GM18526 (cell line): ENCODE results near the gene KRT36.

Experiments
- POLR2A ChIP-seq: IDR thresholded peaks from 3 replicates; pipeline ENCODE4 v1.6.1; 2011; ENCODE audit not compliant: insufficient read length; ENCODE audit errors: extremely low read depth

Gene KRT36

GRCh38 chr17:41527063-41528023, 37.6 kb upstream of the KRT36 start:
- TF ChIP-seq POLR2A = no peak

DNA sequence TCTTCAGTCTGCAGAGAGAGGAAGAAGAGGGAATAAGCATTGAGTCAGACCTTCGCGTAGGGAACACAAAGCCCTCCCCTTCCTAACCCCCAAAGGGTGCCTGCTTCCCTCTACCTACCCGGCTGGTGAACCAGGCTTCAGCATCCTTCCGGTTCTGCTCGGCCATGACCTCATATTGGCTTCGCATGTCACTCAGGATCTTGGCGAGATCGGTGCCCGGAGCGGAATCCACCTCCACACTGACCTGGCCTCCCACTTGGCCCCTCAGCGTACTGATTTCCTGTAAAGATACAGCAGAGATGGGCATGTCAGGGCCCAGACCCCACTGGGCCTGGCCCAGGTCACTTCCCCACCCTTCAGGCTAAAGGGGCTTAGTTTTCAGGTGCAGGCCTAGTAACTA, 34.6 kb upstream of the KRT36 start:
- TF ChIP-seq POLR2A = no peak

DNA sequence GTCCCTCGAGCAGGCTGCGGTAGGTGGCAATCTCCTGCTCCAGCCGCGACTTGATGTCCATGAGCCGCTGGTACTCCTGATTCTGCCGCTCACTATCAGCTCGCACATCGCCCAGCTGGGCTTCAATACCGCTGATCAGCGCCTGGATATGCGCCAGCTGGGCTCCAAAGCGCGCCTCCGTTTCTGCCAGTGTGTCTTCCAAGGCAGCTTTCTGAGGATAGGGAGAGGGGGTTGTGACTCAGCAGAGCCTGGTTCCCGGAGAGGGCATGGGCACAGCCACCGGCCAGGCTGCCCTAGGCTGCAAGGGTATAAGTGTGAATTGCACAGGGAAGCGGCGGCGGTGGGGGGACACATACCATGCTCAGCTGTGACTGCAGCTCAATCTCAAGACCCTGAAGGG, 34.1 kb upstream of the KRT36 start:
- TF ChIP-seq POLR2A = no peak

GRCh38 chr17:41523225-41523593, 33.5 kb upstream of the KRT36 start:
- TF ChIP-seq POLR2A = no peak

- no peak for TF ChIP-seq POLR2A
Measured at GRCh38 chr17:41522301-41523224, 32.9 kb upstream of the KRT36 start.

DNA sequence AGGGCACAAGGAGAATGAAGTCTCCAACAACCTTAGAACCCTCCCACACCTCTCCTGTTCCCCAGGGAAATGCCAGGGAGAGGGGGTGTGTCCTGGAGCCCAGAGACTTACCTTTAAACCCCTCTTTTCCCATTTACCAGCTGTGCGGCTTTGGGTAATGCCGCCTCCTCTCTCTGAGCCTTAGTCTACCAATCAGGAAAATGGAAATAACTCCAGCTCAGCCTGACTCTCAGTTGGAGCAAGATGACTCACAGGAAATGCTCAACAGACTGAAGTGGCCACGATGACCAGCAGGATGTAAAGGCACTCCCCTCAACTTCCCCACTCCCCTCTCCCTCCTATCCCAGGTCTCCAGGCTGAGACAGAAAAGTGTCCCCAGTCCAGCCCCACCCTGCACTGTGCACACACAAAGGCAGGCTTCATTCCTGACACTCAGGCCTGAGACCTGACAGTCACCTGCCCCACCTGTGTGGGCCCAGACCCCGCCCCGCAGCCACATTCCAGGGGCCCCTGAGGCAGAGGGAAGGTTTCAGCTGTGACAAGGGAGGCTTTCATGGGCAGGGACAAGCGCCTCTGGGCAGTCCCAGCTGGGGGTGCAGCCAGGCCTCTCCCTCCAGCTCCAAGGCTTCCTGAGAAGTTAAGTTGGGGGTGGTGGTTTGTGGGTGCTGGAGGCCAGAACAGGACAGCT, 32.0 kb upstream of the KRT36 start:
- TF ChIP-seq POLR2A = no peak

GRCh38 chr17:41520821-41521521, 31.3 kb upstream of the KRT36 start:
- TF ChIP-seq POLR2A = no peak

GRCh38 chr17:41519501-41520224, 30.0 kb upstream of the KRT36 start:
- TF ChIP-seq POLR2A = no peak

DNA sequence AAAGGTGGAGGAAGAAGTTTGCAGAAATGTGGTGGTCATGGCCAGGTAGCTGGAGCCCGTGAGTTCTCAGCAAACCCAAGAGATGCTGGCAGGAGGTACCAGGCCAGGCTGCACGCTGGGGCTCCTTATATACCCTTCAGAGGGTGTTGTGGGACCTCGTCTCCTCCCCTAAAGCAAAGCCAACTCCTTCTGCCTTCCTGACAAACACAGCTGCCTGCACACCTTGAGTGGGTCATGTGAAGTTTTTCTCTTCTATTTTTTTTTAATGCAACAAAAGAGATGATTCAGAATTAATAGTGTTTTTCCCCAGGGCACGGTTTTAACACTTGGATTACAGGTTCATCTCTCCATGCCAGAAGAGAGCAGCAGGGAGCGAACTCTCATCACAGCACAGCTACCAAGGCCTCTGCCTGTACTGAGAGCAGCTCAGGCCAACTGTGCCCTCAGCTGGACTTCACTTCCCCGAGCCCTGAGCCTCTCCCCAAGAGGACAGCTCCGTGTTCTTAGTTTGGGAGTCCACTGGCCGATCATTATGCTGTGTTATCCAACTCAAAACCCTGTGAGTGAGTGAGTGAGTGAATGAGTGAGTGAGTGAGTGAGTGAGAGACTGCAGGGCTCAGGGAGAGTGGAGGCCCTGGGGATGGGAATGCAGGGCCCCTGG, 29.2 kb upstream of the KRT36 start, which contains the start of gene KRT15:
Gene KRT15 (minus strand): TSS at position 102 of the 661 bp plus-strand sequence. CDS start 63 bp downstream, at position 39.
- TF ChIP-seq POLR2A = no peak

GRCh38 chr17:41518031-41518430, 28.3 kb upstream of the KRT36 start:
- no peak for TF ChIP-seq POLR2A

DNA sequence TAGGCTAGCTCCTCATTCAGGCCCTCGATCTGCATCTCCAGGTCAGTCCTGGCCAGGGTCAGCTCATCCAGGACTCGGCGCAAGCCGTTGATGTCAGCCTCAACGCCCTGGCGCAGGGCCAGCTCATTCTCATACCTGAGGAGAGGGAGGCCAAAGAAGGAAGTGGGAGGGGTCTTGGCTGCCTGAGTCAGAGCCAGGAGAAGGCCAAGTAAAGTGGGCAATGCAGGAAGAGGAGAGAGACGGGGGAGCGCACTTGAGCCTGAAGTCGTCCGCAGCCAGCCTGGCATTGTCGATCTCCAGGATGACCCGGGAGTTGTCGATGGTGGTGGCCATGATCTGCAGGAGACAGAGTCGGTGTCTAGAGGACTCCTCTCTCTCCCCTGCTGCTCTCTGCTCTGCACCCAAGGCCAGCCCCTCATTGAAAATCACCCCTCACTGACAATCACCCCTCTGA, 27.1 kb upstream of the KRT36 start:
- no peak for TF ChIP-seq POLR2A

- TF ChIP-seq POLR2A = no peak
Measured at GRCh38 chr17:41516147-41516829, 26.6 kb upstream of the KRT36 start.

DNA sequence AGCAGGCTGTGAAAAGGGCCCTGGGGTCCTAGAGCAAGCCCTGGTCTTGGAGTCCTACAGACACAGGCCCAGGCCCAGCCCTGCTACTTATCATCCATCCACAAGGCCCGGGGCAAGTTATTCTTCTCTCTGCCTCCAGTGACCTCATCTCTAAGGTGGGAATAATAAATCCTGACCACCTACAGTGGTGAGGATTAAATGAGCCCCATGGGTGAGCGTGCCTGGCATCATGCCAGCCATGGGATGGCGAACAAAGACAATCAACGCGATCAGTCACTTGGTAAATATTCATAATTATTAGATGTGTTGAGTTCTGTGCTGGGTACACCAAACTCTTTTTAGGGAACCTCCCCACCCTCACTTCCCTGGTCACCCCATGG, 23.4 kb upstream of the KRT36 start:
- no peak for TF ChIP-seq POLR2A
